Measurements from ENCODE around the gene NACC1.

The NACC1 gene

DNA sequence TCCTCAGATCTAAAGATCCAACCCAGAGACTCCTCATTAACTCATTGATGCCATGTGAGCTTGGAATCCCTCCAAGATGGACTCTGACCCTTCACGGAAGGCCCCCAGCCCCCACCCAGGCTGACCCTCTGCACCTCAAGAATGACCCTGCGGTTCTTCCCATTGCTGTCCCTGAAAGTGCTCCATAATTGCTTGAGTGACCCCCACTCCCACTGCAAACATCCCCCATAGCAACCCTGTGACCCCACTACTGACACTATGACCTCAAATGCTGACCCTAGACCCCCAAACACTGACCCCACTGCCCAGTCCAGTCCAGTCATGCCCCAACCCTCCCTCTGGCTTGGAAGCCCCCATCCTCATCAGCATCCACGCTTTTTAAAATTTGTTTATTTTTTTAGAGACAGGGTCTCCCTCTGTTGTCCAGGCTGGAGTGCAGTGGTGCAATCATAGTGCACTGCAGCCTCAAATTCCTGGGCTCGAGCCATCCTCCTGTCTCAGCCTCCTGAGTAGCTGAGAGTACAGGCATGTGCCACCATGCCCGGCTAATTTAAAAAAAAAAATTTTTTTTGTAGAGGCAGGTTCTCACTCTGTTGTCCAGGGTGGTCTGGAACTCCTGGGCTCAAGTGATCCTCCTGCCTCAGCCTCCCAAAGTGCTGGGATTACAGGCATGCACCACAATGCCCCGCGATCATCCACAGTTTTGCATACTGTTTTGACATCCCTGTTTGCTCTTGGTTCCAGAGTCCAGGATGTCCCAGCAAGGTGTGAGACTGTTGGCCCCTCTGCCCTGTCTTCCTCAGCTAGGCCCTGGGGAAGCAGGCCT is 16.3 kb upstream of the NACC1 start:
- POLR2A ChIA-PET = interaction anchor here (0.7 kb wide), 1 partner anchor 53 kb away, joined by 3 read pairs; no protein-coding TSS in a partner anchor
- CTCF ChIA-PET = interaction anchor here (0.7 to 2.7 kb wide), 4 partner anchors 15 to 137 kb away, joined by 3 to 14 read pairs (median 8); no protein-coding TSS in a partner anchor
- DNase-seq (ENCODE audit: extremely low spot score) = no peak

DNA sequence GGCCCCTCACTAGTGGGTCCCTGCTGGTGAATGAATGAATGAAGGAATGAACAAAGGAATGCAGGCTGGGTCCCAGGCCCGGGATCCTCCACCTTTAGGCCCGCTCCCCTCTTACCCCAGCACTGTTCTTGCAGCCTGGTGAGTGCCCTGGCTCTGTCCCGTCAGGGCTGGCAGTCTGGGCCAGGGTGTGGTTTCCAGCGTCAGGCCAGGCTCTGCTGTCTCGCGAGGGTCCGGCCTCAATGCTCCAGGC is 15.7 kb upstream of the NACC1 start:
- CTCF ChIA-PET = no interaction called here
- peak; percentile 45 for DNase-seq (ENCODE audit: extremely low spot score)

More for the DNA sequence above, 16.3 kb upstream of the NACC1 start:
- TF ChIP-seq, protein P1, sequence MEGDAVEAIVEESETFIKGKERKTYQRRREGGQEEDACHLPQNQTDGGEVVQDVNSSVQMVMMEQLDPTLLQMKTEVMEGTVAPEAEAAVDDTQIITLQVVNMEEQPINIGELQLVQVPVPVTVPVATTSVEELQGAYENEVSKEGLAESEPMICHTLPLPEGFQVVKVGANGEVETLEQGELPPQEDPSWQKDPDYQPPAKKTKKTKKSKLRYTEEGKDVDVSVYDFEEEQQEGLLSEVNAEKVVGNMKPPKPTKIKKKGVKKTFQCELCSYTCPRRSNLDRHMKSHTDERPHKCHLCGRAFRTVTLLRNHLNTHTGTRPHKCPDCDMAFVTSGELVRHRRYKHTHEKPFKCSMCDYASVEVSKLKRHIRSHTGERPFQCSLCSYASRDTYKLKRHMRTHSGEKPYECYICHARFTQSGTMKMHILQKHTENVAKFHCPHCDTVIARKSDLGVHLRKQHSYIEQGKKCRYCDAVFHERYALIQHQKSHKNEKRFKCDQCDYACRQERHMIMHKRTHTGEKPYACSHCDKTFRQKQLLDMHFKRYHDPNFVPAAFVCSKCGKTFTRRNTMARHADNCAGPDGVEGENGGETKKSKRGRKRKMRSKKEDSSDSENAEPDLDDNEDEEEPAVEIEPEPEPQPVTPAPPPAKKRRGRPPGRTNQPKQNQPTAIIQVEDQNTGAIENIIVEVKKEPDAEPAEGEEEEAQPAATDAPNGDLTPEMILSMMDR (IDR thresholded peaks at IDR 0.05; ENCODE audit: control extremely low read depth, extremely low read depth, low read depth, missing control alignments) = no peak

DNA sequence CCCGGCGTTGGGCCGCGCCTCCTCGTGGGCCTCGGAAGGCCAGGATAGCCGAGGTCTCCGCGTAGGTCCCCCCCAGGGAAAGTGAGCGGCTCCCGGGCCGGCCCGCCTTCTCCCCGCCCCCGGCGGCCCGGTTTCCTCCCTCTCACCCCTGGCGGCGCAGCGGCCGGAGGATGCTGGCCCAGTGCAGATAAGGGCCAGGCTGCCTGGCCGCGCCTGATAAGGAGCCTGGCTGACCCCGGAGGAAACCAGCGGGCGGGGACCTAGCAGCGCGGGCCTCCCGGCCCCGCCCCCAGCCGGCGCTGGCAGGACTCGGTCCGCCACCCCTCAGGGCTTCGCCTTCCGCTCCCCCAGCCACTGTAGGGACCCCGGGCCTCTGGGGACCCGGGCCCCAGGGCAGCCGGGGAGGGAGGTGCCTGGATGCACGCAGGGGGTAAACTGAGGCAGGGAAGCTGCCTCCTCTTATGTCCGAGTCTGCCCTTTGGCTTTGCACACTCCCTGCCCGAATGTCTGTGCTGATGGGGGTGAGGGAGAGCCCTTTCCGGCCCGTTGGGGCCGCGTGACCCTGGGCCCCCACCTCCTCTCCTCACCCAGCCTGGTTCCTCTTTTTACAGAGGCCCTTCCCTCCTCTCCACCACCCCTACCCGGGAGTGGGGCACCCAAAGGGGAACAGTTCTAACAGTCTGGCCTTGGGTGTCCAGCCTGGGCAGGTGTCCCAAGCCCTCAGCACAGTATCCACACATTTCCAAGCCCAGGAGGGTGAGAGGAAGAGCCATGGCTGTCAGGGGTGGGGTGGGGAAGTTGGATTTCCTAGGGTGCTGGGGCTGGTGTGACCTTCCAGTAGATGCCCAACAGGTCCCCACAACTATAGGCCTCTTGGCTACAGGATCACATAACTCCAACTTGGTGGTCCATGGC is 15.1 kb upstream of the NACC1 start, which contains the start of gene LYL1:
LYL1 (minus strand) TSS at position 193 of the 915 bp plus-strand sequence. CDS start 1,687 bp downstream, outside the sequence.
- CTCF ChIA-PET = interaction anchor here (1.3 to 4.2 kb wide), 6 partner anchors 8 to 341 kb away, joined by 3 to 26 read pairs (median 8); partner anchors contain the start of genes DAND5 and FARSA
- POLR2A ChIA-PET = interaction anchor here (0.6 kb wide), 1 partner anchor 88 kb away, joined by 3 read pairs; no protein-coding TSS in a partner anchor
- DNase-seq (ENCODE audit: extremely low spot score) = peak; percentile 81
- TF ChIP-seq, protein P1 (IDR thresholded peaks at IDR 0.05; ENCODE audit: control extremely low read depth, extremely low read depth, low read depth, missing control alignments) = no peak

More for the DNA sequence above, 15.7 kb upstream of the NACC1 start:
- TF ChIP-seq, protein P1 (IDR thresholded peaks at IDR 0.05; ENCODE audit: control extremely low read depth, extremely low read depth, low read depth, missing control alignments) = no peak
- POLR2A ChIA-PET = no interaction called here

DNA sequence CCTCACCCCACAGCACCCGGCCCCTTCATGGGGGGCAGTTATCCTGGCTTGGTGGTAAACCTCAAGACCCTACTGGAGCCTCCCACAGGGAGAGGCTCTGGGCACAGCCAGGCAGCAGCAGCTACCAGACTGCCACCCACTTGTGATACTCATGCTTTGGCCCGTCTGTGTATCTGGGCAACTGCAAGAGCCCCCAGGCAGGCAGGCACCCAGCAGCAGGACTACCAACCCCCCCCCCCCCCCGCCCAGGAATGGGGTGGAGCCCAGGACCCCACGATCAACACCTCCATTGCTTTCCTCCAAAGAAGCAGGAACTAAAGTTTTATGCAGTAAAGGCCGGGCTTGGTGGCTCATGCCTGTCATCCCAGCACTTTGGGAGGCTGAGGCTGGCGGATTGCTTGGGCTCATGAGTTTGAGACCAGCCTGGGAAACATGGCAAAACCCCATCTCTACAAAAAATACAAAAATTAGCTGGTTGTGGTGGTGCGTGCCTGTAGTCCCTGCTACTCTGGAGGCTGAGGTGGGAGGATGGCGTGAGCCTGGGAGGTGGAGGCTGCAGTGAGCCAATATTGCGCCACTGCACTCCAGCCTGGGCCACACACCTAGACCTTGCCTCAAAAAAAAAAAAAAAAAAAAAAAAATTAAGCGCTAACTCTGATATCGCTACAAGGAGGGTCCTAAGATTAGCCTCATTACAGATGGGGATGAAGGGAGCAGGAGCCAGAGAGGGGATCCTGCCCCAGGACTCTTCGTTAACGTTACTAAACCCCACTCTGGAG is 14.3 kb upstream of the NACC1 start:
- no peak for DNase-seq (ENCODE audit: extremely low spot score)
- ChIA-PET CTCF (interaction anchor here (0.9 to 4.2 kb wide), 17 partner anchors 9 to 342 kb away, joined by 3 to 26 read pairs (median 6); partner anchors contain the start of genes DAND5, FARSA, NACC1 and TRMT1), POLR2A (interaction anchor here (0.6 to 0.9 kb wide), 3 partner anchors 14 to 170 kb away, joined by 3 to 5 read pairs (median 4); partner anchors contain the start of genes FARSA and NACC1)
- TF ChIP-seq, protein P1 (IDR thresholded peaks at IDR 0.05; ENCODE audit: control extremely low read depth, extremely low read depth, low read depth, missing control alignments) = no peak

DNA sequence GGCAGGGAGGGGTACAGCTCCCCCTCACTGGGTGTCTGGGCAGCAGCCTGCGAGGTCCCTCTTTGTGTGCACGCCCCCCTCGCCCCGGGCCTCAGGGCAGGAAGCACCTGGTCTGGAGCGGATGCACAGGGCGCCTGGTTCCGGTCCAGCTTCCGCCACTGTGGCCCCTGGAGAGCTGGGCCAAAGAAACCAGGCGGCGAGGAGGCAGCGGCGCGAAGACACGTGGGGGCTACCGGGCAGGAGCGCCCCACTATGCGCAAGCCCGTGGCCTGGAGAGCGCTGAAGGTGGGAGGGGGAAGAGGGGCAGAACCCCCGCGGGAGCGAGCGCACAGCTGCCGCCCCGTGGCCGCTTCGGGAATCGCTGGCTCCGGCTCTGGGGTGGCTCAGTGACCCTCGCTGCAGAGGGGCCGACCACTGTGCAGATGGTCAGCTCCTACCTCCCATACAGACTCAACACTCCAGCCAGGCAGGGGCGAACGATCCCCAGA is 13.7 kb upstream of the NACC1 start:
- peak; percentile 85 for DNase-seq (ENCODE audit: extremely low spot score)
- ChIA-PET CTCF (interaction anchor here (0.9 to 4.2 kb wide), 20 partner anchors 10 to 342 kb away, joined by 3 to 26 read pairs (median 6); partner anchors contain the start of genes DAND5, FARSA, NACC1 and TRMT1), POLR2A (interaction anchor here (0.8 to 0.9 kb wide), 2 partner anchors 14 to 171 kb away, joined by 4 to 5 read pairs; partner anchors contain the start of genes FARSA and NACC1)

More for the DNA sequence above, 13.7 kb upstream of the NACC1 start:
- TF ChIP-seq, protein P1 (IDR thresholded peaks at IDR 0.05; ENCODE audit: control extremely low read depth, extremely low read depth, low read depth, missing control alignments) = peak; percentile 90
